ENCODE data around the gene TMEM176B. TPM values are rescaled to one million over a fixed set of nuclear protein-coding genes. Genes with fewer than 3 reads are reported as not detected.

Gene TMEM176B
- total RNA-seq, 2 donors from 2014 or later, result 0.31 to 0.35 TPM

DNA sequence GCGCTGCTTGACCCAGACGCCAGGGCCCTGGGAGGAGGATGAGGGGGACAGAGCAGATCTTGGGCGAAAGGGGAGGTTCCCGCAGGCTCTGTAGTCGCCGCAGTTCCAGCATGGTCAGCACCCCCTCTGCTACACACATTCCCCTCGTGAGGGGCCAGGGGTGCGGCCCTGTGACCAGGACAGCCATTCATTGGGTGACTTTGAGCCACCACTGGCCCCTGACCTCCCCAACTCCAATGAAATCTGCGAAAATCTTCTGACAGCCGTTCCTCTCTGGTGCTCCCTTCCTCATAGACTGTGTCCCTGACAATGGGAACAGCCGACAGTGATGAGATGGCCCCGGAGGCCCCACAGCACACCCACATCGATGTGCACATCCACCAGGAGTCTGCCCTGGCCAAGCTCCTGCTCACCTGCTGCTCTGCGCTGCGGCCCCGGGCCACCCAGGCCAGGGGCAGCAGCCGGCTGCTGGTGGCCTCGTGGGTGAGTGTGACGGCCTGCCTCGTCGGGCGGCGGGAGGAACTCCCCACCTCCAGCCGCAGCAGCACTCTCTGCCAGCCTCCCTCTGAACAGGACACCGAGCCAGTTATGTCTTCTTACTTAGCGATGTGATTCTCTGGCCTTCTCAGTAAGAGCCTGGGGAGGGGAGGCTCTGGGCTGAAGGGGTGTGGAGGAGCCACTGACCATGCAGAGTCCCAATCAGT, 1.2 kb upstream of the TMEM176B start:
- H3K27me3 ChIP-seq (ENCODE audit: control insufficient read depth, insufficient read depth, low read length, poor library complexity, severe bottlenecking), result peaks cover 88% of the 10 kb centered on the region
- DNase-seq, result no peak
- H3K9me3 Mint-ChIP-seq, result peaks cover 9% of the 10 kb centered on the region
- H3K36me3 ChIP-seq (ENCODE audit: control insufficient read depth, insufficient read depth, low read length), result no peaks in the 10 kb centered on the region
- peak overlapping the region; percentile 36 for H3K4me3 Mint-ChIP-seq
- H3K4me3 ChIP-seq (ENCODE audit: low read length), result no peak overlapping the region
- 40 to 58% methylated on average over 2 to 26 of the region's 26 CpGs for WGBS, 2 experiments (ENCODE audit: insufficient coverage in 1 of 2, insufficient read length in 1 of 2)
- no peaks in the 10 kb centered on the region for H3K4me1 ChIP-seq (ENCODE audit: control insufficient read depth, insufficient read depth, low read length)
- H3K36me3 Mint-ChIP-seq (ENCODE audit: low read depth), result no peaks in the 10 kb centered on the region
- TF ChIP-seq, protein P1, sequence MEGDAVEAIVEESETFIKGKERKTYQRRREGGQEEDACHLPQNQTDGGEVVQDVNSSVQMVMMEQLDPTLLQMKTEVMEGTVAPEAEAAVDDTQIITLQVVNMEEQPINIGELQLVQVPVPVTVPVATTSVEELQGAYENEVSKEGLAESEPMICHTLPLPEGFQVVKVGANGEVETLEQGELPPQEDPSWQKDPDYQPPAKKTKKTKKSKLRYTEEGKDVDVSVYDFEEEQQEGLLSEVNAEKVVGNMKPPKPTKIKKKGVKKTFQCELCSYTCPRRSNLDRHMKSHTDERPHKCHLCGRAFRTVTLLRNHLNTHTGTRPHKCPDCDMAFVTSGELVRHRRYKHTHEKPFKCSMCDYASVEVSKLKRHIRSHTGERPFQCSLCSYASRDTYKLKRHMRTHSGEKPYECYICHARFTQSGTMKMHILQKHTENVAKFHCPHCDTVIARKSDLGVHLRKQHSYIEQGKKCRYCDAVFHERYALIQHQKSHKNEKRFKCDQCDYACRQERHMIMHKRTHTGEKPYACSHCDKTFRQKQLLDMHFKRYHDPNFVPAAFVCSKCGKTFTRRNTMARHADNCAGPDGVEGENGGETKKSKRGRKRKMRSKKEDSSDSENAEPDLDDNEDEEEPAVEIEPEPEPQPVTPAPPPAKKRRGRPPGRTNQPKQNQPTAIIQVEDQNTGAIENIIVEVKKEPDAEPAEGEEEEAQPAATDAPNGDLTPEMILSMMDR (conservative IDR thresholded peaks at IDR 0.05), result no peak
- H3K27ac ChIP-seq (ENCODE audit: low read depth, low read length), result no peak overlapping the region
- H3K4me1 Mint-ChIP-seq, result peaks cover 4% of the 10 kb centered on the region
- H3K27me3 Mint-ChIP-seq (ENCODE audit: insufficient read depth), result peaks cover 88% of the 10 kb centered on the region
- no peak overlapping the region for H3K9ac ChIP-seq (ENCODE audit: extremely low read depth, low read length, poor library complexity, severe bottlenecking)
- no peak overlapping the region for H3K27ac Mint-ChIP-seq
- H3K9me3 ChIP-seq (ENCODE audit: control insufficient read depth, low read length), result peaks cover 10% of the 10 kb centered on the region

DNA sequence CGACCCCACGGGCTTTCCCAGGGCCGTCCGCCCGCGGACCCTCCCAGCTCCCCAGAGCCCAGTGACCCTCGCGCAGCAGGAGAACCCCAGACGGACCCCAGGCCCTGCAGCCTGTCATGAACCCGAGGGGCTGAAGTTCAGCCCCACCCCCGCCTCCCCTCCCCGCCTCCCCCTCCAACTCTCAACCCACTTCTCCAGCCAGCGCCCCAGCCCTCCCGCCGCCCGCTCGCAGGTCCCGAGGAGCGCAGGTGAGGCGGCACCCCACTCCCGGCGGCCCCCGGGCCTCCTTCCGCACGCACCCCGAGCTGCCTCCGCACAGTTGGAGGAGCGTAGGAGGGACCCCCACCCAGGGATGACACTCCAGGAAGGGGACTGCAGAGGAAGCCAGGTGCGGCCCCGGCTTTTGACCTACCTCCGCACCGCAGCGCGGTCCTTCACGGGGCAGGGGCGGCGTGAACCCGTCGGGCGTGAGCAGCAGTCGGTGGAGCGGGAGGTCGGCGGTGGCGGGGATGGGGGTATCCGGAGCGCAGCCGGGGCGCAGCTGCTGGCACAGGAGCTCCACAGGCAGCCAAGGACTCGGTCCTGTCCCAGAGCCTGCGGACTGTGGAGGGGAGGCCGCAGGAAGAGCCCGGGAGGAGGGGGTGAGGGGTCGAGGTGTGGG, 547 bp upstream of the TMEM176B start, which contains the start of gene TMEM176A:
TSS of gene TMEM176A (plus strand) at position 189 of the 661 bp plus-strand sequence. CDS start 782 bp downstream, outside the sequence.
- Histone ChIP-seq H3K36me3 (ENCODE audit: control insufficient read depth, insufficient read depth, low read length) (no peaks in the 10 kb centered on the region), H3K27ac (ENCODE audit: low read depth, low read length) (no peak within 1 kb of the TSS), H3K4me3 (ENCODE audit: low read length) (no peak within 1 kb of the TSS), H3K4me1 (ENCODE audit: control insufficient read depth, insufficient read depth, low read length) (no peaks in the 10 kb centered on the region), H3K9ac (ENCODE audit: extremely low read depth, low read length, poor library complexity, severe bottlenecking) (no peak within 1 kb of the TSS), H3K9me3 (ENCODE audit: control insufficient read depth, low read length) (peaks cover 5% of the 10 kb centered on the region), H3K27me3 (ENCODE audit: control insufficient read depth, insufficient read depth, low read length, poor library complexity, severe bottlenecking) (peaks cover 89% of the 10 kb centered on the region)
- peak within 1 kb of the TSS; percentile 42 for H3K4me3 Mint-ChIP-seq
- H3K9me3 Mint-ChIP-seq, result peaks cover 2% of the 10 kb centered on the region
- WGBS, 2 experiments (ENCODE audit: insufficient coverage in 1 of 2, insufficient read length in 1 of 2), result 7 to 15% methylated on average over 6 to 52 of the region's 54 CpGs
- peaks cover 4% of the 10 kb centered on the region for H3K4me1 Mint-ChIP-seq
- DNase-seq, result no peak
- peaks cover 83% of the 10 kb centered on the region for H3K27me3 Mint-ChIP-seq (ENCODE audit: insufficient read depth)
- TF ChIP-seq, protein P1 (conservative IDR thresholded peaks at IDR 0.05), result no peak
- no peak within 1 kb of the TSS for H3K27ac Mint-ChIP-seq
- no peaks in the 10 kb centered on the region for H3K36me3 Mint-ChIP-seq (ENCODE audit: low read depth)

DNA sequence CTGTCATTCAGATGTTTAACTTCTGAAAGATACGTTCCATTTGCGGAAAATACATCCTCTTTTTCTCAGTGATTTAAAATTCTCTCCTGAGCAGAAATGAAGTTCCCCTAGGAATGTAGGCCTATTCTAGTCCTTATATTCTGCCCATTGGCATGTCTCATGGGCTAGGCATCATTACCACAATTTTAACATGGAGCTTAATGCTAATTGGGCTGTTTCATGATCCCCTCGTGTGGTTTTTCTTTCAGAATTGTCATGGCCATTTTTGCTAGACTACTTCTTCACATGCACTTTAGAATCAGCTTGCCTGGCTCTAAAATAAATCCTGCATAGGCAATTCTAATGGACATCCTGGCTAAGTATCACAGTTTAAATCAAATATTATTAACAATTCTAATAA, 1.0 kb downstream of the TMEM176B start:
- Mint-ChIP-seq H3K27ac (no peak overlapping the region), H3K27me3 (ENCODE audit: insufficient read depth) (peaks cover 69% of the 10 kb centered on the region), H3K4me3 (peak overlapping the region; percentile 42), H3K9me3 (peaks cover 1% of the 10 kb centered on the region), H3K4me1 (peaks cover 4% of the 10 kb centered on the region), H3K36me3 (ENCODE audit: low read depth) (no peaks in the 10 kb centered on the region)
- TF ChIP-seq, protein P1 (conservative IDR thresholded peaks at IDR 0.05), result no peak
- Histone ChIP-seq H3K36me3 (ENCODE audit: control insufficient read depth, insufficient read depth, low read length) (no peaks in the 10 kb centered on the region), H3K4me3 (ENCODE audit: low read length) (no peak overlapping the region), H3K9ac (ENCODE audit: extremely low read depth, low read length, poor library complexity, severe bottlenecking) (no peak overlapping the region), H3K27ac (ENCODE audit: low read depth, low read length) (no peak overlapping the region), H3K4me1 (ENCODE audit: control insufficient read depth, insufficient read depth, low read length) (no peaks in the 10 kb centered on the region), H3K9me3 (ENCODE audit: control insufficient read depth, low read length) (peaks cover 5% of the 10 kb centered on the region), H3K27me3 (ENCODE audit: control insufficient read depth, insufficient read depth, low read length, poor library complexity, severe bottlenecking) (peaks cover 82% of the 10 kb centered on the region)
- no peak for DNase-seq
- whole genome bisulfite sequencing, 2 experiments (ENCODE audit: insufficient coverage in 1 of 2, insufficient read length in 1 of 2), result 85 to 88% methylated on average over 3 of the region's 3 CpGs
